DMS 273 (cell line): ENCODE results near the gene GGA1.
A peak's percentile ranks its signal among the peaks of the same experiment; 100 is the strongest.
"Not testable (repeated sequence)": the region's sequence is repeated elsewhere in the genome, so short reads cannot be mapped to it uniquely, and the experiment has no call there.

Experiments used
- DNase-seq: peaks from one replicate; lab custom pipeline; 2025; ENCODE audit not compliant: unreplicated experiment; lab: John Stamatoyannopoulos, UW

The GGA1 gene

DNA sequence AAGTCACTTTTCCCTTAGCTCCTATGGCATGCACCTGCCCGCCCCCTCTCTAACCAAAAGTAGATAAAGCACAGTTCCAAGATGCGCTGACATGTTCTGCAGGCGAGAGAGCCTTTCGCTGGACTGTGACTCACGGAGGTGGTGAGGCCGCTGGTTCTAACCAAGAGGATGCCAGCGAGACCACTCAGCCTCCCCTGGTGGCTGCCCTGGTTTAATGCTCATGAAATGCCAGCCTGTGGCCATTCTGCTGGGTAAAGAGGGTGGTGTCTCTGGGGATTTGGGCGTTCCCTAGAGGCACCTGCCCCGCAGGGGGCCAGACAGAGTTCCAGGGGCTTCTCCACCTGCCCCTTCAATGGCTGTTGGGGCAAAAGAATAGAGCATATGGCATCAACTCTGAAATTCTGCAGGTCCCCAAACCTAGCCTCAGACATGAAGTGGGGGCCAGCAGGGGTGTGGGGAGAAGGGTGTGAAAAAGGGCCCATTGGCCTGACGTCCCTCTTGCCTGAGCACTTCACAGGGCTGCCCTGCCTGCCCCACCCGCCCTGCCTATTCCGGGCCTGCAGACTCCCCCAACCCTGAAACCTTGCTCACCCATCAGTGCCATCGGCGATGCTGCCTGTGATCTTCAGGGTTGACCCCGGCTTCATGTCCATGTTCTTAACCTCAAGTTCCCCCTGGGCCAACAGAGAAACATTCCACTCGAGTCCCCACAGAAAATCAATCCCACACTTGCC lies 37.2 kb upstream of the GGA1 start:
- peak; percentile 38 for DNase-seq

DNA sequence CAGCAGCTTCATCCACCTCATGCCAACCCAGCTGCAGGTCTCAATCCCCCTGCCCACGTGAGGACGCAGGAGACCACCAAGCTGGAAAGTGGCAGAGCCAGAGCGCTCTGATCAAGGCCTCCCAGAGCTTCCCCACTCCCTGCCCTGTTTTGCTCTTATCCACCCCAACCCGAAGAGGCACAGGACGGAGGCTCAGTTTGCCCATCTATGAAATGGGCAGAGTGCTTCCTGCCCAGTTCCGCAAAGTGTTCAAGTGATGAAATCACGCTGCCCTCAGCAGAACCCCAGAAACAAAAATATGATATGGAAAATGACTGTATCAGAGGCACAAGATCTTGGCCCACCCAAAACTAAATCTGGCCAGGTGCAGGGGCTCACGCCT lies 36.7 kb upstream of the GGA1 start:
- no peak for DNase-seq

DNA sequence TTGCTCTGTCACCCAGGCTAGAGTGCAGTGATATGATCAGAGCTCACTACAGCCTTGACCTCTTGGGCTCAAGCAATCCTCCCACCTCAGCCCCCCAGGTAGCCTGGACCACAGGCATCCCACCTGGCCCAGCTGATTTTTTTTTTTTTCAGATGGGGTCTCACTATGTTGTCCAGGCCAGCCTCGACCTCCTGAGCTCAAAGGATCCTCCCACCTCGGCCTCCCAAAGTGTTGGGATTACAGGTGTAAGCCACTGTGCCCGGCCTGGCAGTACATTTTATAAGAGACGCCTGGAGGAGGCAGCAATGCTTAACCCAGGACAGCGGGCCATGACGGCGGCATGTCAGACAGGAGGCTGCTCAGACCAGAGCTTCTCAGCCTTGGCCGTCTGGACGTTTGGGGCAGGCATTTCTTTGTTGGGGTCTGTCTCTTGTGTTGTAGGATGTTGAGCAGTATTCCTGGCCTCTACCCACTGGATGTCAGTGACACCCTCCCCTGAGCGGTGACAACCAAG lies 33.1 kb upstream of the GGA1 start:
- no peak for DNase-seq

DNA sequence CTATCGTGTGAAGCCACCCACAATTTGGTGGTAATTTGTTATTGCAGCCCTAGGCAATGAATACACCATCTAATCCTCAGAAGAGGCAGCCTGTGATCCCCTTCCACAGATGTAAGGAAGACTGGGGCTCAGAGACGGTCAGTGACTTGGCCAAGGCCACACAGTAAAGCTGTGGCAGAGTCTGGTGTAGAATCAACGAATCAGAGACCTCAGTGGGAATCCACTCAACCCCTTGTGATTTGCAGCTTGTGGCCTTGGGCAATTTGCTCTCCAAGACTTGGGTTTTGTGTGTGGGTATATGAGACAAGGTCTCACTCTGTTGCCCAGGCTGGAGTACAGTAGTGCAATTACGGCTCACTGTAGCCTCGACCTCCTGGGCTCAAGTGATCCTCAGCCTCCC lies 30.6 kb upstream of the GGA1 start:
- no peak for DNase-seq

DNA sequence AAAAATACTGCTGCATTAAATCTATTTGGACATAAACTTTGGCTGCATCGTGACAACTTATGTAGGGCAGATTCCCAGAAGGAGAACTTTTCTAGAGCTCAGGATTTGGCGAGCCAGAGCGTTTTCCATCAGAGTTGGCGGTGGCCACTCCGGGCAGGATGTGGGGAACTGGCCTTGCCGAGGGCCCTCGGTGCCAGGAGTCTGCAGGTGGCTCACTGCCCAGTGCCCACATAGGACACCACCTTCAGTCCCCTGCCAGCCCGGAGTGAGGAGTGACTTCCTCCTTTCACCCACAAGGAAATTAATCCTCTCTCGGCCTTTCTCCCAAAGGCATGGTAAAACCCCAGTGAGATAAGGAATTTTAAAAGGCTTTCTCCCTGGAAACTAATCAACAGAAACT lies 27.1 kb upstream of the GGA1 start:
- no peak for DNase-seq

DNA sequence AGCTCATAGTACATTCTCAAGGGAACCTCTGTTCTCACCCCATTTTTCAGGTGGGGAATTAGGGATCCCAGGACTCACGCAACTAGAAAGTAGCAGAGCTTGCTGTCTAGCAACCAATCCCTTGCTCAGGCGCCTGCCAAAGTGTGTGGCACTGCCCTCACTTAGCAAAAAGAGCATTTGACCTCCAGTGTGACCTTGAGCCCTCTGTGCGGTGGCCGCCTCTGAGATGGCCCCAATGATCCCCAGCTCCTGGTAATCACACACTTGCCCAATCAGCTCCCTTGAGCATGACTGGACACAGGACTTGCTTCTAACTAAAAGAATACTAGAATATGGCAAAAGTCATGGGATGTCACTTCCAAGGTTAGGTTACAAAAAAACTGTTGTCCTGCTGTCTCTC lies 26.1 kb upstream of the GGA1 start:
- DNase-seq: no peak

DNA sequence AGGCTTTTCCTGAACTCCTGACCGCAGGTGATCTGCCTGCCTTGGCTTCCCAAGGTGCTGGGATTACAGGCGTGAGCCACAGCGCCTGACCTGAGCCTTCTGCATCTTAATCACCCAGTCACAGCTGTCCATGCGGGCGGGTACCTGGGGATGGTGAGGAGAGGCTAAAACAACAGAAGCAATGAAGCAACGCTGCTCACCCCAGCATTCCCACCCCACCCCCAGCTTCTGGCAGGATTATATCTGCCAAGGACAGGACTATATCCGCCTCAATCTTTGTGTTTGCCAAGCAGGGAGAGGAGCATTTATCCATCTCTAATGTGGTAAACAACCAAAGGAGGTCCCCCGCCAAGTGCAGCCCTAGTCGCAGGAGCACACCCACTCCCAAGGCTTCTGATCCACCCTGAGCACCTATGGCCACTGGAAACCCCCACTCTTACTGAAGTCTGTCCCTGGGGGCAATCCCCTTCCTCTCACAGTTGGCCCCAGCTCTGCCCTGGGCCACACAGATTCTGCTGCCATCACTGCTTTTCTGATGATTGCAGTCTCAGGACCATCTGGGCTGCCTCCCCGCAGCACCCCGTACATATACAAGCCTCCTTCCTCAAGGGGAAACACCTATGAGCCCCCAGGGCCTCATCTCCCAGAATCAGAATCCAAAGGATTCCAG lies 20.0 kb upstream of the GGA1 start:
- no peak for DNase-seq

DNA sequence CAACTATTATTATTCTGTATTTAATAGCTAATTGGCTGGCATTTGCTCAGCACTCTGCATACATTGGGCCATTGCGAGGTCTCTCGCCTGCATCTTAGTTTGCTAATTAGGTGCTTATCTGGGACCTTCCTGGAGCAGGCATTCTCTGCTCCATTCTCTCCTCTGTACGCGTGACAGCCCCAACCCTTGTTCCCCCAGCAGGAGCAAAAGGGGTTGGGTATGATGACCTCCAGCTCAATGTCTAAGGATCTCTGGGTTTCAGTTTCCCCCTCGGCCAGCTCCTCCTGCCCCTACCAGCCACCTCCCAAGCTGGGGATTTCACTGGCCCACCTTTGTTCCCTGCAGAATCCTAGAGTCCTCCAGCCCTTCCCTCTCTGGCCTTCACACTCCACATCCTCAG lies 19.0 kb upstream of the GGA1 start:
- DNase-seq: no peak

DNA sequence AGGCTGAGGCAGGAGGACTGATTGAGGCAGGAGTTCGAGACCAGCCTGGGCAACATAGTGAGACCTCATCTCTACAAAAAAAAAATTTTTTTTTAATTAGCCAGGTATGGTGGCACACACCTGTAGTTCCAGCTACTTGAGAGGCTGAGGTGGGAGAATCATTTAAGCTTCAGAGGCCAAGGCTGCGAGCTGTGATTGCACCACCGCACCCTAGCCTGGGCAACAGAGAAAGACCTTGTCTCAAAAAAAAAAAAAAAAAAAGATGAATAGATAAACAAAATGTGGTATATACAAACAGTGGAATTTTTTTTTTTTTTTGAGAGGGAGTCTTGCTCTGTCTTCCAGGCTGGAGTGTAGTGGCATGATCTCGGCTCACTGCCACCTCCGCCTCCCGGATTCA lies 17.6 kb upstream of the GGA1 start:
- not testable (repeated sequence) for DNase-seq

DNA sequence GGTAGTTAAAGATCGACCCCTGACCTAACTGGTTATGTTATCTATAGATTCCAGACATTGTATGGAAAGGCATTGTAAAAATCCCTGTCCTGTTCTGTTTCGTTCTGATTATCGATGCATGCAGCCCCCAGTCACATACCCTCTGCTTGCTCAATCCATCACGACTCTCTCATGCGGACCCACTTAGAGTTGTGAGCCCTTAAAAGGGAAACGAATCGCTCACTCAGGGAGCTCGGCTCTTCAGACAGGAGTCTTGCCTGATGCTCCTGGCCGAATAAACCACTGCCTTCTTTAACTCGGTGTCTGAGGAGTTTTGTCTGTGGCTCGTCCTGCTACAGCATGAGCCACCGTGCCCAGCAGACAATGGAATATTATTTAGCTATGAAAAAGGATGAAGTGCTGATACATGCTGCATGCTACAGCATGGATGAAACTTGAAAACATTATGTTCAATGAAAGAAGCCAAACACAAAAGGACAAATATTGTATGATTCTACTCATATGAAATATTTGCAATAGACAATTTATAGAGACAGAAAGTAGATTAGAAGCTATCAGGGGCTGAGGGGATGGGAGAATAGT lies 16.7 kb upstream of the GGA1 start:
- DNase-seq: no peak

DNA sequence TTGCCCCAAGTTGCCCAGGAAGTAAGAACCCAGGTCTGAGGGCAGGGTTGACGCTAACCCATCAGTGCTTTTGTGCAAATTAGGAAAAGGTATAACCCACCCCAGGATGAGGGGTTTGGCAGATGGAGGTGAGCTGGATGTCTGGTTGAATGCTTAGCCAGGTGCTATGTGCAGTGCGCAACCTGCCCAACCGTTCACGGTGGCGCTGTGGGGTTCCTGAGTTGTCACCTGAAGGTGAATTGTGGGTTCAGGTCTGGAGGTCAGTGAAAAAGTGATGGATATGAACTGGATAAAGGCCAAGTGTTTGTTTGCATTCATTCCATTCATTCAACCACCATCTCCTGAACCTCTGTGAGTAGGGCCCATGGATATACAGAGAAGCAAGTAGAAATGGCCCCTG lies 14.4 kb upstream of the GGA1 start:
- no peak for DNase-seq

DNA sequence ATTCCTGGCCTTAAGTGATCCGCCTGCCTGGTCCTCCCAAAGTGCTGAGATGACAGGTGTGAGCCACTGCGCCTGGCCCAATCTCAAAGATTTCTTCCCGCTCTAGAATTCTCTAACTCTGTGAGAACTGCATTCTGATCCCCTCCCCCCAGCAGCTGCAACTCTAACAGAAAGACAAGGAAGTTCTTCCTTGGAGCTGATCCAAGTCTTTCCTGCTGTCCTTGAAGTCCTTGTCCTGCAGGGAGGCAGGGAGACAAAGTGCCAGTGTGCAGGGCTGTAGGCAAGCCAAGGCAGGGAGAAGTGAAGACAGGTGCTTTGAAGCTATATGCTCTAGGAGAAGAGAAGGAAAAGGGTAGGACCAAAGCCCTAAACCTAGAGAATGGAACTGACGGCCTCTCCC lies 9.5 kb upstream of the GGA1 start:
- peak; percentile 14 for DNase-seq

DNA sequence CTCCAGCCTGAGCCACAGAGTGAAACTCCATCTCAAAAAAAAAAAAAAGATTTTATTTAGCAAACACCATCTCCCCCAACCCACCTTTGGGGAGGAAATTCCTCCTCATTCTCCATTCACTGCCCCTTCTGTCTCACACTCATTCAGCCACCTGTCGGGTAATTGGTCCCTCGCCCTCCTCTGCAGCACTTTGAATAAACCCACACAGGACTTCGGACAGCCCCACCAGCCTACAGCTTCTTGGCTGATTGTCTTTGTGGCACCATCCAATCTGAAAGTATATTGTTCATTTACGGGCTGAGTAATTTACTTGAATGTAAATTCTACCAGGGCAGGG lies 7.5 kb upstream of the GGA1 start:
- no peak for DNase-seq

DNA sequence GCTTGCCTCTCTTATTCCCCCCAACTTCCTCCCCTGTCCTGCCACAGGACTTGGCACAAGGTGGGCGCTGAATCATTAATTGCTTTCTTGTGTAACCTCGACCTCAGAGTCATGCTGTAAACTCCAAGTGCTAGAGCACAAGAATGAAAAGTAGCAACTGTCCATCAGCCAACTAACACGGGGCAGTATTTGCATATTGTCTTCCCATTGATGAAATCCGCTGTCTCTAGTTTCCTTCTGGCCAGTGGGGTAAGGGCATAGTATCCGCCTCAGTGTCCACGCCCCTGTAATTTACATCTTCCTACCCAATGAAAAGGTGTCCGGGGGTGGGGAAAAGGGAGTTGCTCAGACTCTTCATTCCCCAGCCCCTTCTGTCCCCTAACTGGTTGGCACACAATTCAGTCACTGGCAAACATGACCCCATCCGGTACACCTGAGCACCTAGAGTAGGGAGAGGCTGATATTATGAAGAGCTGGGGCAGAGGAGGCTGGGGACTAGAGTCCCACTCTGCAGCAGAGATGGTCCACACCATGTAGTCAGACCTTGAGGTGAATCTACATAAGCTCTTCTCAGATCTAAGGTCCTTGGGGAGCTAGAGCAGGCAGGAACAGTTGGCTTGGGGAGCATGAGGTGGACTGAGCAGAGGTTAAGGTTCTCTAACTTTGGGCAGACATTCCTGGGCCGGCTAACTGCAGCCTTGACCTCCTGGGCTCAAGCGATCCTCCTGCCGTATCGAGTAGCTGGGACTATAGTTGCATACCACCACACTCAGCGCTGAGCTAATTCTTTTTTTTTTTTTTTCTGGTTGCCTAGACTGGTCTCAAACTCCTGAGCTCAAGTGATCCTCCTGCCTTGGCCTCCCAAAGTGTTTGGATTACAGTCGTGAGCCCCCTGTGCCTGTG lies 6.8 kb upstream of the GGA1 start:
- DNase-seq: peak; percentile 61

DNA sequence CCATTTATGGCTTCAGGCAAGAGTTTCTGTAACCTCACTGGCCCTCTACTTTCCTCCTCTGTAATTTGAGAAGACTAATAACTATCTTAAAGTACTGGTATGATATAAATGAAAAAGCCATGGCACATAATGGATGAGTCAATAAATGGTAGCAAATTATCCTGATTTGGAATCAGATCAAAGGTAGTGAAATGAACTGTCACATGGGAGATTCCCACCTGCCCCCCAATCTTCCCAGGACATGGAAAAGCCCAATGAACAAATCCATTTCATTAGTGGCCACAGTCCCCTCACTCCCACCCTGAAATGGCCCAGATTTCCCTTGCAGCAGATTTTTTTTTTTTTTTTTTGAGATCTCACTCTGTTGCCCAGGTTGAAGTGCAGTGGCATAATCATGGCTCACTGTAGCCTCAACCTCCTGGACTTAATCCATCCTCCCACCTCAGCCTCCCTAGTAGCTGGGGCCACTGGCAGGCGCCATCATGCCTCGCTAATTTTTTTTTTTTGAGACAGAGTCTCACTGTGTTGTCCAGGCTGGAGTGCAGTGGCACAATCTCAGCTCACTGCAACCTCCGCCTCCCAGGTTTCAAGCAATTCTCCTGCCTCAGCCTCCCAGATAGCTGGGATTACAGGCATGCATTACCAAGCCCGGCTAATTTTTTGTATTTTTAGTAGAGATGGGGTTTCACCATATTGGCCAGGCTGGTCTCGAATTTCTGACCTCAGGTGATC lies 5.9 kb upstream of the GGA1 start:
- not testable (repeated sequence) for DNase-seq

DNA sequence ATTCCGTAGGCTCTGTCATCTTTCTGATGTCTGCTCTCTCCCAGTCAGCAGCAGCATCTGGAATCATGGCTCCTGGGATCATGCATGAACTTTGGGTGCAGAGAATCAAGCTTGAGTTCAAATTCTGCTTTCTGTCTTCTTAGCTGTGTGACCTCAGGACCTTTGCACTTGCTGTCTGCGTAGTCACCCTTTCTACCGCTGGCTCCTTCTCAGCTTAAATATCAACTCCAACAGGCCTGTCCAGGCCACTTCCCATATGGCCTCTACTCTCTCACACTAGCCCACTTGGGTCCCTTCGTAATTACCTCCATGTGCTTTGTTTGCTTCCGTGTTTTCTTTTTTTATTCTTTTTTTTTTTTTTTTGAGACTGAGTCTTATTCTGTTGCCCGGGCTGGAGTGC lies 4.6 kb upstream of the GGA1 start:
- no peak for DNase-seq

DNA sequence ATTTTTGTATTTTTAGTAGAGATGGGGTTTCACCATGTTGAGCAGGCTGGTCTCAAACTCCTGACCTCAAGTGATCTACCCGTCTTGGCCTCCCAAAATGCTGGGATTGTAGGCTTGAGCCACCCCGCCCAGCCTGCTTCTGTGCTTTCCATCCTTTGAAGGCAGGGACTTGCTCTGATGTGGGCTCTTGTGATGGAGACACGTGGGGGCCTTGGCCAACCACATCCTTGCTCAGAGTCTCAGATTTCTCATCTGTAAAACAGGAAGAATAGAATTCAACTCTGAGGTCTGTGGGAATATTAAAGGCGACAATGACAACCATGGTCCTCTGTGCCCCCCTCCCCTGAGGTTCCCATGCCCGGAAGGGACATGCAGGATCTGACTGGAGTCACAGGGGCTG lies 3.8 kb upstream of the GGA1 start:
- no peak for DNase-seq

DNA sequence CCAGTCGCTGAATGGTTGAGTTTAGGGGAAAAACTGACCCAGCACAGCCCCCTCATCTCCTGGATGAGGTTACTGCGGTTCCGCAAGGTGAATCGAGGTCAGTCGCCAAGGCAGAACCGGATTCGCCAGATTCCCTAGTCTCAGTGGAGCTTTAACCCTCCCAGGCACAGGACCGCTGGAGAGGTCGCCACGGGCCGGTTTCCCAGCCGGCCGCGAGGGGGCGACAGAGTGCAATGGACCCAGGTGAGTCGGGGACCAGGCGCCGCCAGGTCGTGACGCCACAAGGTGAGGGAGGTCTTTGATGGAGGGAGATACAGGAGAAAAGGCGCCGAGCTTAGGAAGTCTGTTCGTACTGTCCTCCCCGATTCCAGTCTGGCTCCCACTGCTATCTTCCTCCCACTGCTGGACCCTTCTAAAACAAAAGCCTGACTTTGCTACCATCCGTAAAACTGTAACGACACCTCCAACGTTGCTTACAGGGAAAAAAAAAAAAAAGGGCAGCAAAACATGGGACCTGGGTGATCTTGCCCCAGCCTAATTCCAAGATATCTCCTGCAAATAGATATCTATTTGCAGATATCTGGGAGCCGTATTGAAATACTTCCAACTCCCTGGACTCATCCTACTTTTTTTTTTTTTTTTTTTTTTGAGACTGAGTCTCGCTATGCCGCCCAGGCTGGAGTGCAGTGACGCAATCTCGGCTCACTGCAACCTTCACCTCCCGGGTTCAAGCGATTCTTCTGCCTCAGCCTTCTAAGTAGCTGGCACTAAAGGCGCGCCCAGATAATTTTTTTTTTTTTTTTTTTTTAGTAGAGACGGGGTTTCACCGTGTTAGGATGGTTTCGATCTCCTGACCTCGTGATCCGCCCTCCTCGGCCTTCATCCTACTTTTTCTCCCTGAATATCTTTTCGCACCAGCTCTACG lies 1.4 kb upstream of the GGA1 start:
- peak; percentile 84 for DNase-seq

DNA sequence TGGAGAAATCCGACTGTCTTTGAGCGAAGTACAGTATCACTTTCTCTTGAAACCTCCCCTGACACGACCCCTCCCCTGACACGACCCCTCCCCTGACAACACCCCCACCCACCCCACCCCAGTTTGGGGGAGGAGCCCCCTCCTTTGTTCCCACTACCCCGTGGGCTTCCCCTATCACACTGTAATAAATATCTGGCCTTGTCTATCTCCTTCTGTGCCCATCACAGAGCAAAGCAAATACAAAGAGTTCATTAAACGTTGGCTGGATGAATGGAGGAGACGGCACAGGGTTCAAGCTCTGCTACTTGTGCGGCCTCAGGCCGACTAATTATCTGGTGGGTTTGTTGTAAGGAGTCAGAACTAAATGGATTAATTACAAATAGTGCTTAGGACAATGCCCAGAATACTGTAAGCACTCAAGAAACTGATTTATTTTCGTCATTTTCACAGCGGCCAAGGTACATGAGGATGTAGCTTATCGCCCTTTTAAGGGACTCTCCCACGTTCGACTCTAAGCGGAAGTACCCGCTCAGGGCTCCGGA lies 628 bp upstream of the GGA1 start:
- no peak for DNase-seq
